Stimulated activated CD4-positive, alpha-beta T cell treated with anti-CD3 and anti-CD28 coated beads, Interleukin-2, amount 100 ng/mL, for 48 hours (primary cell): Measurements from ENCODE around the gene COBL.

Source experiments
- DNase-seq, 2 donors: peaks; one replicate each; pipeline ENCODE4 v3.0.0-alpha.2; 2020

COBL gene

GRCh38 chr7:51316666-51317581 lies at the start of gene COBL:
TSS of gene COBL (minus strand) at chr7:51316809. CDS start at chr7:51316633, 176 bp downstream.
- DNase-seq = no peak

GRCh38 chr7:51366172-51366728 lies 49.6 kb upstream of the COBL start:
- no peak for DNase-seq

GRCh38 chr7:51357821-51358220 lies 41.2 kb upstream of the COBL start:
- DNase-seq = no peak

GRCh38 chr7:51356849-51357516 lies 40.4 kb upstream of the COBL start:
- no peak for DNase-seq

GRCh38 chr7:51354897-51355296 lies 38.3 kb upstream of the COBL start:
- DNase-seq = no peak

GRCh38 chr7:51354434-51354833 lies 37.8 kb upstream of the COBL start:
- DNase-seq = no peak

- DNase-seq = no peak
Measured at GRCh38 chr7:51352174-51353100, 35.8 kb upstream of the COBL start.

- no peak for DNase-seq
Measured at GRCh38 chr7:51351661-51352060, 35.1 kb upstream of the COBL start.

- no peak for DNase-seq
Measured at GRCh38 chr7:51350546-51350896, 33.9 kb upstream of the COBL start.

GRCh38 chr7:51349820-51350545 lies 33.4 kb upstream of the COBL start:
- no peak for DNase-seq

- no peak for DNase-seq
Measured at GRCh38 chr7:51346126-51346525, 29.5 kb upstream of the COBL start.

- no peak for DNase-seq
Measured at GRCh38 chr7:51344406-51345138, 28.0 kb upstream of the COBL start.

GRCh38 chr7:51340936-51341335 lies 24.3 kb upstream of the COBL start:
- no peak for DNase-seq

GRCh38 chr7:51340029-51340838 lies 23.6 kb upstream of the COBL start:
- no peak for DNase-seq

GRCh38 chr7:51335057-51335456 lies 18.4 kb upstream of the COBL start:
- no peak for DNase-seq

- DNase-seq = no peak
Measured at GRCh38 chr7:51329696-51330263, 13.2 kb upstream of the COBL start.

- DNase-seq = no peak
Measured at GRCh38 chr7:51328351-51328801, 11.8 kb upstream of the COBL start.

- no peak for DNase-seq
Measured at GRCh38 chr7:51327287-51327717, 10.7 kb upstream of the COBL start.

- no peak for DNase-seq
Measured at GRCh38 chr7:51326656-51327286, 10.2 kb upstream of the COBL start.
